Right kidney (tissue), 1 donor: Measurements from ENCODE around the gene CACNA1G.

Experiments
- DNase-seq: peaks from one replicate; pipeline ENCODE4 v3.0.0-alpha.2; 2016

The CACNA1G gene

DNA sequence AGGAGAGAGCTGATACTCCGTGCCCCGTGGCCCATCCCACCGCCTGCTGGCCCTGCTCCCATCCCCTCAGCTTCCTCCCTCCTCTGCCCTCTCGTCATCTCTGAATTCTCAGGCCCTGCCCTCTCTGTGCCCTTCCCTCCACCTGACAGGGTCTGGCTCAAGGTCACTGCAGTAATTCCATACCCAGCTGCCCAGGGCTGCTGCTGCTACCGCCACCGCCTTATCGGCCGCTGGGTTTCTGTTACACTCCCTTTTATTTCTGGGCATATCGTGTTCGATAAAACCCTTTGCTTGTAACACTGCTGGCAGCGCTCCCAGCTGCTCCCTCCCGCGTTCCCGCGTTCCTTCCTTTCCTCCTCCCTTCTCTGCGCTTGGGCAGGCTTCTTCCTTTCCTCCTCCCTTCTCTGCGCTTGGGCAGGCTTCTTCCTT lies 26.8 kb upstream of the CACNA1G start:
- peak; percentile 70 for DNase-seq

DNA sequence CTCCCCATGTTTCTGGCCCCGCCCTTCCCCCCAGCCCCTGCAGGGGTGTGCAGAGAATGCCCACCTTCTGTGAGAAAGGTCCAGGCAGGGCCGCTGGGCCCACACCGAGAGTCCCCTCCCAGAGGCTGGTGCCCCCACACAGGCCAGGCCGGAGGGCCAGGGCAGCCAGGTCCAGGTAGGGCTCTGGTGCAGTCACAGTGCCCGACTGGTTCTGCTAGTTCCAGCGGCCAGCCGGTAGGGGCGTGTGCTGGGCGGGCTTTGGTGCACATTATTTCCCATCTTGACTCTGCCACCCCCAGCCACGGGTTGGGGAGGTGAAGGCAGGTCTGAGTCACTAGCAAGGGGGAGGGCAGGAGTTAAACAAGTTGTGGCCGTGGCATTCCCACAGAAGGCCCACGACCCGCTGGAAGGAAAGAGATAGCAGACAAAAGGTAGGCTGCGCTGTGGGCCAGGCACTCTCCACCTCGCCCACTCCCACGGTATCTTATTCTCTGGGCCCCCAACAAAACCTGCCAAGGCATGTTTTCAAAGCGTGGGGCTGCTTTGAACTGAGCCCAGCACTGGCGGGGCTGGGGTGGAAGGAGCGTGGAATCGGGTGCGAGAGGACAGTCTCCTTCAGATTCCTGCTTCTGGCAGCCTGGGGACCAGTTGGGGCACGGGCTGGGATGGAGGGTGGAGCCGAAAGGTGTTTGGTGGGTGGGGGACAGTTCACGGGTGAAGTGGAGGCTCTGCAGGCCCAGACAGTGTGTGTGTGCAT lies 26.1 kb upstream of the CACNA1G start:
- DNase-seq, result peak; percentile 66

DNA sequence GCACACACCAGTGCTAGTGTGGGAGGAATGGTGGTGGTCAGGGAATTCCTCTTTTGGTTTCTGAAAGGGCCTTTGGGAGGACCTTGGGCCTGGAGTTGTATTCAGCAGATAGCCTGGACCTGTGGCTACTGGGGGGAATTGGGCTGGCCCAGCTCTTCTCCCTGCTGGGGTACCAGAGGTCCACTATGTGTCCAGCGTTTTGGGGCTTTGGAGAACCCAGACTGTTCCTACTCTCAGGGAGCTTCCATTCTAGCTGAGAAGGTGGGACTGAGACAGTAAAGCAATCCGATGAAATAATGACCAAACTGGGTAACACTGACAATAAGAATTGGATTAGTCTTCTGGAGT lies 25.6 kb upstream of the CACNA1G start:
- DNase-seq, result no peak

DNA sequence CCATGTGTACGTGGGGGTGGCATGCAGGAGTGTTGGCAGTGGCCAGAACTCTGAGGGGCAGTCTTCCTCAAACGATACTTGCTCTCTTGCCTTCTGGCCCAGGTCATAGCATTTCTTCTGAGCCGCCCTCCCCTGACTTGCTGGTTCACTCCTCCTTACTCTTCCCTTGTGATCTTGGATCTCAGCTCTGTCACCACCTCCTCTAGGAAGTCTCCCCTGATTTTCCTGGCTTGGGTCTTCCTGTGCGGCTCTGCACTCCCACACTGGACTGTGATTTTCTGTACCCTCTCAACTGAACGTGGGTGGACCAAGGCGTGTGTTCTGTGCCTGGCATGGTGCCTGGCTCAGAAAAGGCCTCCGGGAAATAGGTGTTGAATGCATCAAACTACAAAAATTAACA lies 25.1 kb upstream of the CACNA1G start:
- DNase-seq, result no peak

DNA sequence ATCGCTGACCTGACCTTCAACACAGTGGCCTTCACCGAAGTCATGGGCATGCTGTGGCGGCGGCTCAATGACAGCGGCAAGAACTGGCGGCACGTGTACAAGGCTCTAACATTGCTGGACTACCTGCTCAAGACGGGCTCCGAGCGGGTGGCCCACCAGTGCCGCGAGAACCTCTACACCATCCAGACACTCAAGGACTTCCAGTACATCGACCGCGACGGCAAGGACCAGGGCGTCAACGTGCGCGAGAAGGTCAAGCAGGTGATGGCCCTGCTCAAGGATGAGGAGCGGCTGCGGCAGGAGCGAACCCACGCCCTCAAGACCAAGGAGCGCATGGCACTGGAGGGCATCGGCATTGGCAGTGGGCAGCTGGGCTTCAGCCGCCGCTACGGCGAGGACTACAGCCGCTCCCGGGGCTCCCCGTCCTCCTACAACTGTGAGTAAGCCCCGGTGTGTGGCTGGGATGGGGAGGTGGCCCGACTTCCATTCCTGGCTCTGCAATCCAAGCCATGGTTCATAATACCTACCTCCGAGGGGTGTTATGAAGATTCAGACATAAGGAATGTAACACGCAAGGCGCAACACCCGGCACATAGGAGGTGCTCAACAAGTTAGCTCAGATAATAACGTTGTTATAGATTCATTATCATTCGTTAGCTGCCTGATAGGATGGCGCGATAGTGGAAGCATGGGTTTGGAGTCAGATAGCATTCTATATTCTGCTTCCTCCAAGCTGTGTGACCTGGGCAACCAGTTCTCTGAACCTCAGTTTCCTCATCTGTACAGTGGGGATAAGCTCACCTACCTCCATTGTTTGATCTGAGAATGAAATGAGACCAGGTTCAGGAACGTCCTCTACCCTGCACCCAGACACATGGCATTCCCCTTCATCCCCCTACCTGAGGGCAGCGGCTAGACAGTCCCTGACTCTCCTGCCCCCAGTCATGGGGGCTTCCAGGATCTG lies 23.6 kb upstream of the CACNA1G start:
- DNase-seq, result no peak

DNA sequence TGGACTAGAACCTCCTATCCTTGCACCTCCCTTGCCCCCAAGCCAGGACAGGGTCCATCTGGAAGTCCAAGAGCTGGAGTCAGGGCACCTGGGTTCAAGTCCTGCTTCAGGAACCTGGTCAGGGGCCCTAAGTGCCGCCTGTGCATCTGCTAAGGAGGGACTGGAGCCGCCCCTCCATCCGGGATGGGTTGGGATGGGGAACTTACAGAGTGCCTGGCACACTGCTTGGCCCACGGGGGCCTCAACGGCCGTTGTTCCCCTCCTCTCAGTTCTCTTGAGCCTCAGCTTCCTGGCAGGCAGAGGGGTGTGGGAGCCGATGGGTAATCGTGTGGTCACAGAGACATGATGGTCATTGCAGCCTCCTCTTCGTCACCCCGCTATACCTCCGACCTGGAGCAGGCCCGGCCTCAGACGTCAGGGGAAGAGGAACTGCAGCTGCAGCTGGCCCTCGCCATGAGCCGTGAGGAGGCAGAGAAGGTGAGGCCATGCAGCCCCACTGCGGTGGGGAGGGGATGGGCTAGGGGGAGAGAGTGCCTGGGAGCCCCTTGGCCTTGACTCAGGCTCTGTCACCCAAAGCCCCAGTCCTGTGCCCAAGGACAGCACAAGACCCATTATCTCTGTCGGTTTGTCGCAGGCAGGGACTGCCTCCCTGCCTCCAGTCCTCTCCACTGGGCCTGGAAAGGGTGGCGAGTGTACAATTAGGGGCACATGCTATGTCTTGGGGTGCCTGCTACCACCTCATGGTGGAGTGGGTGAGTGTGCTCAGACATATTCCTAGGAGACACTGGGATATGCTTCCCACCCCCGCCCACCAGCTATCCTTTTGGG lies 22.6 kb upstream of the CACNA1G start:
- DNase-seq, result no peak

DNA sequence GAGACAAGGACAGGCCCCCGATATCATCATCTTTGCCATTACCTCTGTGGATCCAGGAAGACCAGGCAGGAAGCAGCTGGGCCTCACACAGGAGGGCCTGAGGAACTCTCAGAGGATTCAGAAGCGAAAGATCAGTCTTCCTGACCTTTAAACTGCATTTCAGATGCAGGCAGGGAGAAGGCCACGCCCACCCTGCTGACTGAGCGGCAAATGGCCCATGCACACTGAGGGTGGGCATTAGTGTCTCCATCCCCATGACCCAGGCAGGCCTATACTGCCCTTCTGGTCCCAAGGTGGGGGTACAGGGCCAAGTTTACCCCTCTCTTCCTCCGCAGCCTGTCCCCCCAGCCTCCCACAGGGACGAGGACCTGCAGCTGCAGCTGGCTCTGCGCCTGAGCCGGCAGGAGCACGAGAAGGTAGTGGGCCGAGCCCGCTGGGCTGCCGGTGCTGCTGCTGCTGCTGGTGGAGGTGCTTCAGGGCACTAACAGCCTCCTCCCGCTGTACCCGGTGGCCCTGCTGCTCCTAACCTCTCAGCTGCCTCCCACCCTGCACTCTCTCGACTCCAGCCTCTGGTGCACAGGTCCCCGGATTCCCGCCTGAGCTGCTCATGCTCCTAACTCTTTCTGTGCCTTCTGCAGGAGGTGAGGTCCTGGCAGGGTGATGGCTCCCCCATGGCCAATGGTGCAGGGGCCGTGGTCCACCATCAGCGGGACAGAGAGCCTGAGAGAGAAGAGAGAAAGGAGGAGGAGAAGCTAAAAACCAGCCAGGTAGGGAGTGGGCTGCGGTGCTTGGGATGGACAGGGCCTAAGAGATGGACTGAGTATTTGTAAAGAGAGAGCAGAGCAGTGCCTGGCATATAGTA lies 21.7 kb upstream of the CACNA1G start:
- DNase-seq, result no peak

DNA sequence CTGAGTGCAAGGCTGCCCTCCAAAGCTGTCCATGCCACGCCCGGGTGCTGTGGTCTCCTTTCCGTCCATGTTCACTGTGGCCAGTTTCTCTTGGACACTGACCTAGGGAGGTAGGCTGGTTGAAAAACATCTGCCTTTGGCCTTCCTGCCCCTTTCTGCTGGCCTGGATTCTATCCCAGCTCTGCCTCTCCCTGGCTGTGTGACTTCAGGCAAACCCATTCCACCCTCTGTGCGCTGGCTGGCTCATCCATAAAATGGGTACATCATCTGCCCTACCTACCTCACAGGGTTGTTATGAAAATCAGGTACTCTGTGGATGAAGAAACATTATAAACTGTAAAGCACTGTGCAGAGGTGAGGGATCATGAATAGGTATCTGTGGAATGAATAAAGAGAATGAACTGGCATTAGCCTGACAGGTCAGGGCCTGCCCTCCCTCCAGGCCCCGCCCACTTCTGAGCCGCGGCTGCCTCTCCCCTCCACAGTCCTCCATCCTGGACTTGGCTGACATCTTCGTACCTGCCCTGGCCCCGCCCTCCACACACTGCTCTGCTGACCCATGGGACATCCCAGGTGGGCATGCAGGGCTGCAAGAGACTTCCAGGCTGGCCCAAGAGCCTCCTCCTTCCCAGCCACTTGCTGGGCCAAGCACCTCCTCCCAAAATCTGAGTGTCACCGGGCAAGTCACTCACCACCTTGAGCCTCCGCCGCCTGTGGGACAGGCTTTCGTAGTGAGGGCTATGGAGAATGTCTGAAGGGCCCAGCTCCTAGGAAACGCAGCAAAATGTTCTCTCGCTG lies 20.6 kb upstream of the CACNA1G start:
- no peak for DNase-seq

DNA sequence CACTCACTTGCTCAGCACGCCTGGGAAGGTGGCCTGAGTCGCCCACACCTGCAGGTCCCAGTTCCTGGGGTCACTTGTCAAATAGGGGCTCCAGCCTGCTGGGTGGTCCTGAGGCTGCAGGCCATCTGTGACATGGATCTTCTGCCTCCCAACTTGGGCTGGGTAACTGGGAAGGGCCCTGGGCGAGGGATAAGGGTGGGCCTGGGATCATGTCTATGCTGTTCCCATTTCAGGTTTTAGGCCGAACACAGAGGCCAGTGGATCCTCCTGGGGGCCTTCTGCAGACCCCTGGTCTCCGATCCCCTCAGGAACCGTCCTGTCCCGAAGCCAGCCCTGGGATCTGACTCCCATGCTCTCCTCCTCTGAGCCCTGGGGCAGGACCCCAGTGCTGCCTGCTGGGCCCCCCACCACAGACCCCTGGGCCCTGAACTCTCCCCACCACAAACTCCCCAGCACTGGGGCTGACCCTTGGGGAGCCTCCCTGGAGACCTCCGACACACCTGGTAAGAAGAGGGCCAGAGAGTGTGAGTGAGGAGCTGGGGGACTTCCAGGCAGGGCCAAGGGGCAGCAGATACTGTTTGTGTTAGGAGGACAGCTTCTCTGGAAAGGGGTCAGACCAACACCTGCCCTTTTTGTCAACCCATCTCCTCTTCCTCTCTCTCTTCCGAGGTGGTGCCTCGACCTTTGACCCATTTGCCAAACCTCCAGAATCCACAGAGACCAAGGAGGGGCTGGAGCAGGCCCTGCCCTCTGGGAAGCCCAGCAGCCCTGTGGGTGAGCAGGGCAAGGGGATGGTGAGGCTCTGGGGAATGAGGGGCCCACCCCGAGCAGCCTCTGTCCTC lies 19.7 kb upstream of the CACNA1G start:
- DNase-seq, result no peak

DNA sequence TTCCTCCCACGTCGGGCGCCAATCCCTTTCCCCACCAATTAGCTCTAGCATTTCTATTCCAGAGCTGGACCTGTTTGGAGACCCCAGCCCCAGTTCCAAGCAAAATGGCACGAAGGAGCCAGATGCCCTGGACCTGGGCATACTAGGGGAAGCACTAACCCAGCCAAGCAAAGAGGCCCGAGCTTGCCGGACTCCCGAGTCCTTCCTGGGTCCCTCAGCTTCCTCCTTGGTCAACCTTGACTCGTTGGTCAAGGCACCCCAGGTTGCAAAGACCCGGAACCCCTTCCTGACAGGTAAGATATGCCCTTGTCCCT lies 19.2 kb upstream of the CACNA1G start:
- peak; percentile 26 for DNase-seq

DNA sequence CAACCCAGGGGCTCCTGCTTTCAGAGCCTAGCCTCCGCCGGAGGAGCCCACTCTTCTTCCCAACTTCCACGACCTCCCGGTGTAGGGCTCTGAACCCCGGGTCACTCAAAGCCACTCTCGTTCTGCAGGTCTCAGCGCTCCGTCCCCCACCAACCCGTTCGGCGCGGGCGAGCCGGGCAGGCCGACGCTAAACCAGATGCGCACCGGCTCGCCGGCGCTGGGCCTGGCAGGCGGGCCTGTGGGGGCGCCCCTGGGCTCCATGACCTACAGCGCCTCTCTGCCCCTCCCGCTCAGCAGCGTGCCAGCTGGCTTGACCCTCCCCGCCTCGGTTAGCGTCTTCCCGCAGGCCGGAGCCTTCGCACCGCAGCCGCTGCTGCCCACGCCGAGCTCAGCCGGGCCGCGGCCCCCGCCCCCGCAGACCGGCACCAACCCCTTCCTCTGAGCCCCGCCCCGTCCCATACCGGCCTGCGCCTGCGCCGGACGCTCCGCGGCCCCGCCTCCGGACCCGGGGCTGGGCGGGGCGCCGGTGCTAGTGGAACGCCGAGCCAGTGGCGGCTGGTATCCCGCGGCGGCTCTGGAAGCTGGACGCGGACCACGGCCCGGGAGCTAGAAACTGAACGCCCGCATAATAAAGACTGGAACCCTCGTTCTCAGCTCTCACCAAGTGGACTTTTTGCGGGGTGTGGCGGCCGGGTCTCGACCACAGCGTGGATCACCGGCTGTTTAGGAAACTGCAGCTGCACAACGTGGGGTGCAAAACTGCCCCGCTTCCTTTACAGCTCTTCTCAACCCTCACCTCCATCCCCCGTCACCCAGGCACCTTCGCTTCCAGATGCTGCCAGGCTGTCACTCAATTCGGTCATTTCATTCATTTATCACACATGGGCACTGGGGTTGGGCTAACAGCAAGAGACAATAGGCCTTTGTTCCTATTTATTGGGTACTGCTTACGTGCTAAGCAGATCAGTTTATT lies 18.5 kb upstream of the CACNA1G start:
- peak; percentile 90 for DNase-seq

DNA sequence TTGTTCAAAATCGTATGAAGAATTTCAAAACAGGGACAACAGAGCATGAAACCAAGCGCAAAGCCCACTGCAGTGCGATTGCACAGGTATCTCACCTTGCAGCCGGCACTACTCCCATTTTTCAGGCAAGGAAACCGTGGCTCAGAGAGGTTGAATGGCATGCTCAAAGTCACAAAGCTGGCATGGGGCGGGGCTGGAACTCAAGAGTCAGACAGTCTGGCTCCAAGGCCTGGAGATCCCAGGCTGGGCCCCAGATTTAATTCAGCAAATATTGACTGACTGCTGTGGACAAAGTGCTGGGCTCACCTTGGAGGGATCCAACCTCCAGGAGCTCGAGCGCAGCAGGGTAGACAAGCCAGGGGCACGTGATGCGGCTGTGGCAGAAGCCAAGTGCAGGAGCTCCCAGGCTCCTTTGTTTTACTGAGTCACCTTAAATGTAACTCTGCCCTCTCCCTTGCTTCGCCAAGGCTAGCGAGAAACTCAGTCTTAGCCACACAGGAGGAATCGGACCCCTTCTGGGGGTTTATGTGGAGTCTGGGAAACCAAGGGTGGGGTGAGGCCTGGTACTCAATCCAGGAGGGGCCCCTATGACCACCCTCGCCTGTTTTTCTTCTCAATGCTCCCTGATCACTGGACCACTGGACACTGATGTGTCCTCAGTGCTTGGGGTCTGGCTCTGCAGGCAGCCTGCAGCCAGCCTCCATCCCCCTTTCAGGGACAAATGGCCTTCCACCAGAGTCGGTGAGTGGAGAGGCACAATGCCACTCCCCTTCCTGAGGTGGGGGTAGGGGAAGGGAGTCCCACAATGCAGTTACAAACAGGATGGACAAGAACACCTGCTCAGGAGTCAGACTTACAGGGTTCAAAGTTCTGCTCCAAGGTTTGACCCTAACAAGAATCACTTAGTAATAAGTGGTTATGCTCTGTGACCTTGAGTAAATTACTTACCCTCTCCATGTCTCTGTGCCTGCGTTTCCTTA lies 17.4 kb upstream of the CACNA1G start:
- DNase-seq, result no peak

DNA sequence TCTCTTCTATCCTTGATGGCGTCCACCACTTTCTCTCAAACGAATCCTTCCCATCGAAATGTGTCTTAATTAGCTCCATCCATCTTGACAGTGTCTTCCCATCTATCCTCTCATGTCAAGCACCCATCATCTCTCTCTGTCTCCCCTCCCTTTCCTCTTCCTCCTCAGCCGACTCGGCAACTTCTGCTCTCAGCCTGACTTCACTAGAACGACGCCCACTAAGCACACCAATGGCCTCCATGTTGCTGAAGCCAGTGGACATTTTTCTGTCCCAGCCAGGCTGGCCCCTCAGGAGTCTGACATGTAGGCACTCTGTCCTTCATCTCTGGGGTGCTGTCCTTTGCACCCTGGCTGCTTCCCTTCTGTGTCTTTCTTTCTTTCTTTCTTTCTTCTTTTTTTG lies 16.0 kb upstream of the CACNA1G start:
- no peak for DNase-seq

DNA sequence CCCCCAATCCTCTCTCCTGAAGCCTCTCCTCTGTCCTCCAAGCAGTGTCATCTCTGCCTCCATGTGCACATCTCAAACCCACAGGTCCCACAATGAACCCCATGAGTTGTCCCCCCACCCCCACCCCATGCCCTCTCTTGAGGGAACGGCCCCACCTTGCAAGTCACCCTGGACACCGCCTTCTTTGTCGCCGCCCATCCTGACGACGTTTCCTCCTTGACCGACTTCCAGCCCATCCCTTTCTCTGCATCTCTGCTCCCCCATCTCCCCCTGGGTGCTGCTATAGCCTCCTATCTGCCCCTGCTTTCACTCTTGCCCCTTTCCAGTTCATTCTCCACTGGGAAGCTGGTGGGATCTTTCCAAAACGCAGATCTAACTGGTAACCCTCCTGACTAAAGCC lies 15.2 kb upstream of the CACNA1G start:
- DNase-seq, result no peak

DNA sequence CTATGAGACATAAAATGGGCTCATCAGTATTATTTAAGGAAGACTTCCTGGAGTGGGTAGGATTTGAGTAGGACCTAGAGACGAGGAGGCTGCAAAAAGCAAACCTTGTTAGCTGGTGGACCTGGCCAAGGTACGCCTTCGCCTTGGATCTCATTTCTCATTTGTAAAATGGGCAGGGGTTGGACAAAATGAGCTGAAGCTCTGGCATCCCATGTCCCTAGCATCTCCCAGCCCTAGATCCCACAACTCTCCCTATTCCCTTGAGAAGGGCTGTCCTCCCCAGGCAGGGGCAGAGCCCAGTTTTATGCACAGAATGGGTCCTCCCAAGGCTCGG lies 13.8 kb upstream of the CACNA1G start:
- DNase-seq, result no peak

DNA sequence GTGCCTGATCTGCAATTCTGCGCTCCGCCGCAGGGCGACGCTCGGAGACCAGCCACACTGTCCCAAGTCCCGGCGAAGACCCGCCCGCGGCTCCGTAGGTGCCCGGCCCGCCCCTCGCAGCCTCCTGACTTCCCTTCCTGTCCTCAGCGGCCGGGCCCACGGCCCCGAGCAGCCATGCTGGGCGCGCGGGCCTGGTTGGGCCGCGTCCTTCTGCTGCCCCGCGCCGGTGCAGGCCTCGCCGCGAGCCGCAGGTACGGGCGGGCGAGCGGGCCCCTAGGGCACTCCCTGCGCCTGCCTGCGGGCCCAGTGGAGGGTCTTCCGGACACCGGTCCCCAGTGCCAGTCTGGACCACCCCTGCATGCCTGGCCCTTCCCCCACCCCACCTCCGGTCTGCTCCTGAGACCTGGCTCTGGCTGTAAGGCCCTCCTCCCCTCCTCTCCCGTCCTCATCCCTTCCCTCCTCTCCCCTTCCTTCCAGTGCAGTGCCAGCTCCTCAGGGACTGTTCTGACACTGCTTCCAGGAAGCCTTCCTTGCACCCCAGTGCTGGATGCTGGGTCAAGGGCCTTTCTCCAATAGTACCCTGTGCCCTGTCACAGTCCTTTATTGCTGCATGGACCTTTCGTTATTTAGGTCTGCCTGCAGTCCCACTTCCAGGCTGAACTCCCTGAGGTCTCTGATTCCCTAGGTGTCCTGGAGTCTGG lies 13.3 kb upstream of the CACNA1G start, which contains the start of gene SPATA20:
Gene SPATA20 (plus strand): TSS at position 140 of the 701 bp plus-strand sequence. CDS start 35 bp downstream, at position 175.
- peak; percentile 82 for DNase-seq

DNA sequence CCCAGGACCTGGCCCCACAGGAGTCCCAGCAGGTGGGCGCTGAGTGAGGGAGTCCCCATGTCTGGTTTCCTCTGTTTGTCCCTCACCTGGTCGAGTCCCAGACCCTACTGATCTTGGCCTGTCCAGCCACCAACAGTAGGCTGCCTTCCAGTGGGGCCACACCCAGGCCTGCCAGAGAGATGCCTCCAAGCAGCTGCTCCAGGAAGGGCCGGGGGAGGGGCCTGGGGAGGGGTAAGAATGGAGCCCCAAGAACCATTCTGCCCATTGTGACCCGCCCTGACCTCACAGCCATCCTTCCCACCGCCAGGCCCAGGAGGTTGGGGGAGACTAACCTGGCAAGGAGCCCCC lies 12.8 kb upstream of the CACNA1G start:
- no peak for DNase-seq
